ENCODE measurements around the gene FLNA.
"Not testable (repeated sequence)": the region's sequence is repeated elsewhere in the genome, so short reads cannot be mapped to it uniquely, and the experiment has no call there.

The FLNA gene

DNA sequence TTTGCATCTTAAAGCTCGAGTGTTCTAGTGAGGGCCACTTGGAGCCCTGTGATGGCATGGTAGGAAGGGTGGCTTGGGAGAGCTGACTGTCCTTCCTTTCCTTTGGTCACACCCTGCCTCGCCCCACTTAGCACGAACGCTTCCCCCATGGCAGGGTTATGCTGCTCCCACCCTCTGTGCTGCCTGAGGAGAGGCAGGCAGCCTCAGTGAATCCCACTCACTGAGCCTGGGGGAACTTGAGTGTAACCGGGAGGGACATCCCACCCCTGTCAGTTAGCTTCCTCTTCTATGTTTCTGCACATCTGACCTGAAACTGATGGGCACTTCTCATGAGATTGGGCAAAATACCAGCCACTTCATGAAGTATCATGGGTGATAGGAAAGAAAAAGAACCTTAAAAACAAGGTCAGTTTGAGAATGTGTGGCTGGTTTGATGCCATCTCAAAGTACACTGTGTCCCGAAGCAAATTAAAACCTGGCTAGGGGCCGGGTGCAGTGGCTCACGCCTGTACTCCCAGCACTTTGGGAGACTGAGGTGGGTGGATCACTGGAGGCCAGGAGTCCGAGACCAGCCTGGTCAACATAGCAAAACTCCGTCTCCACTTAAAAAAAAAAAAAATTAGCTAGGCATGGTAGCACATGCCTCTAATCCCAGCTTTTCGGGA lies 68.8 kb downstream of the FLNA start:
- no peak for DNase-seq (ENCODE audit: low spot score)

DNA sequence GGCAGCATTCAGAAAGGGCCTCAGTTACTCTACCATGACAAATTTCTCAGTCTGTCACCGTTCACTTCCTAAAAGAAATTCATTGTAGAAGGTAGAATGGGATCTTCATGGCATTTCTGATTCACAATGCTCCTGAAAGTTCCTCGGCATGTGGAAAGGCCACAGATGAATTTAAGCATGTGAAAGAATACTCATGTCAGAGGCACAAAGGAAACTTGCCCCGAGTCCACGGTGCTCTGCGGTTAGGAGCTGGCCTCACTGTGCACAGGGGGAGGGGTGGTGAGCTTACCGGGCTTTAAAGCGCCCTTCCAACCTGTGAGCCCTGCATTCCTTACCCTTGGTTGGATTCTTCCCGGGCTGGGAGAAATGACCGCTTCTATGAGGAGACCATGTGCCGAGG lies 69.6 kb downstream of the FLNA start:
- no peak for DNase-seq (ENCODE audit: low spot score)

DNA sequence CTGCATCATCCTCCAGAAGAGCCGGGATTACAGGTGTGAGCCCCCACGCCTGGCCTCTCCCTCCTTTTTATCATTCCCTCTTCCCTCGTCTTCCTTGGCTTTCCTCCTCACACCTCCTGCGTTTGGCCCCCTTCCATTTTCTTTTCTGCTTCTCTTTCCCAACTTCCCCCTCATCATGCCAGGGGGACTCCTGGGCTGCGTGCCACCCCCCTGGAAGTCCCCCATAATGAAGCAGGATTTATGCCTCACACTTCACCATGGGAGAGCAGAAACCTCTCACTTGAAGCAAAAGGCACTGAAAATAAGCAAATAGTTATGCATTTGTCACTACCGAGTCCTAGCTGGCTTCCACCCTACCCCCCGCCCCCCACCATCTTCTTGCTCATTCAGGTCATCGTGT lies 71.0 kb downstream of the FLNA start:
- no peak for DNase-seq (ENCODE audit: low spot score)

DNA sequence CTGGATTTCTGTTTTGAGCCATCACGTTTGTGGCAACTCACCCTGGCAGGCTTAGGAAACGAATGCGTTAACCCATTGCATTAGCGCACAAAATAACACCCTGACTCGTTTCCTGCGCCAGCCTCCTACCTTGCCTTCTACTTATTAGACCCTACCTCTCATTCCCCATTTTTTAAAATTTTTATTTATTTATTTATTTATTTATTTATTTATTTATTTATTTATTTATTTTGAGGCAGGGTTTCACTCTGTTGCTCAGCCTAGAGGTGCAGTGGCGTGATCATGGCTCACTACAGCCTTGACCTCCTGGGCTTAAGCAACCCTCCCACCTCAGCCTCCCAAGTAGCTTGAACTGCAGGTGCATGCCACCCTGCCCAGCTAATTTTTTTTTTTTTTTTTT lies 71.4 kb downstream of the FLNA start:
- not testable (repeated sequence) for DNase-seq (ENCODE audit: low spot score)

DNA sequence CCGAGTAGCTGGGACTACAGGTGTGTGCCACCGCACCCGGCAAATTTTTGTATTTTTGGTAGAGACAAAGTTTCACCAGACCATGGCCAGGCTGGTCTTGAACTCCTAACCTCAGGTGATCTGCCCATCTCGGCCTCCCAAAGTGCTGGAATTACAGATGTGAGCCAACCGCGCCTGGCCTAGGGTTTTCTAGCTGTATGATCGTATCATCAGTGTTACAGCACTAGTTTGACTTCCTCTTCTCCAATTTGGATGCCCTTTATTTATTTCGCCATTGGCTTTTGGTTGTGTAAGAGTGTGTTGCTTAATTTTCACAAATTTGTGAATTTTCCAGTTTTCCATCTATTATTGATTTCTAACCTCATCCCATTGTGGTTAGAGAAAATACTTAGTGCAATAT lies 73.6 kb downstream of the FLNA start:
- DNase-seq (ENCODE audit: low spot score) = no peak
